Psoas muscle (tissue), 8 donors: Measurements from ENCODE around the gene IRS1. TPM values are rescaled to one million over a fixed set of nuclear protein-coding genes. Genes with fewer than 3 reads are reported as not detected.

Source experiments
- ATAC-seq, 4 donors: fragments of 200-7000 bp; cut with Tn5 transposase; one replicate each; pipeline ENCODE4 v1.9.1; 2020; ENCODE audit warnings: moderate library complexity in 3 of 4, mild to moderate bottlenecking in 2 of 4
- DNase-seq, 2 donors: peaks; one replicate each; pipeline ENCODE4 v3.0.0-alpha.2; 2020
- H3K27ac ChIP-seq: fragments of 200-600 bp; one replicate; pipeline ENCODE4 v1.8.0; 2022
- H3K27me3 ChIP-seq, 3 donors: fragments of 200-600 bp in 1 of 3; one replicate each; pipeline versions ENCODE4 v1.6.1 to v1.8.0; 2013 to 2022; ENCODE audit warnings: low read length in 2 of 3, mild to moderate bottlenecking in 2 of 3, moderate library complexity in 1 of 3; ENCODE audit not compliant: insufficient read depth in 3 of 3
- H3K36me3 ChIP-seq, 2 donors: fragments of 200-600 bp in 1 of 2; one replicate each; pipeline versions ENCODE4 v1.6.1 to v1.8.0; 2013 to 2022; ENCODE audit warnings: low read depth in 1 of 2, mild to moderate bottlenecking in 1 of 2, moderate library complexity in 1 of 2; ENCODE audit not compliant: insufficient read depth in 1 of 2
- H3K4me1 ChIP-seq: fragments of 200-600 bp; one replicate; pipeline ENCODE4 v1.8.0; 2022
- H3K4me3 ChIP-seq: fragments of 200-600 bp; one replicate; pipeline ENCODE4 v1.8.0; 2022; ENCODE audit warnings: mild to moderate bottlenecking
- H3K9me3 ChIP-seq: fragments of 200-600 bp; one replicate; pipeline ENCODE4 v1.8.0; 2022
- WGBS, 3 donors: extraction: QIAGEN DNeasy Blood & Tissue Kit; methylation state at CpG; one replicate each; pipeline versions ENCODE4 v1.1.6 to v1.1.7; 2013; 5-methylcytosine and 5-hydroxymethylcytosine counted together
- intact Hi-C, 2 donors: fragments of 100-400 bp; cut with DNase I; formaldehyde crosslinking; loops; one replicate each; pipeline versions ENCODE4 v1.11.0 to v1.14.2; 2022
- polyA plus RNA-seq, 3 donors: library from polyadenylated mRNA; stranded (reverse); fragments of 200-250 nt; gene quantifications; one replicate each; pipeline ENCODE4 v1.2.3, GENCODE V29; 2013
- total RNA-seq, 4 donors: library from RNA; stranded (reverse); fragmentation: NEBNext Ultra II Directional in 2 of 4; extraction: Animal tissue kit (Norgen Biotek cat#: 25700) in 2 of 4; gene quantifications; one replicate each; pipeline versions ENCODE4 v1.2.1 to v1.2.4, GENCODE V29; 2021 to 2023
- TF ChIP-seq, protein P1 (sequence below): fragments of 200-600 bp; IDR thresholded peaks from one replicate; pipeline ENCODE4 v1.8.0; 2022; ENCODE audit warnings: antibody characterized with exemption
- donor health status: healthy with polysubstance abuse.
- donor health status: DM: no; HTN: no; CAD: no; lungs with moderate emphysema.
- donor health status: Bipolar disorder and iron deficiency.
- donor health status: healthy.
- donor health status: DM: yes; HTN: yes; CAD: no.
- donor health status: DM: no; HTN: no; CAD: no.
- donor health status: DM: no; HTN: no; CAD: no.
- donor health status: DM: yes; HTN: yes; CAD: no.

The IRS1 gene
- total and polyA plus RNA-seq, 7 donors, result 2.5 to 21.0 (median 11.9) TPM

DNA sequence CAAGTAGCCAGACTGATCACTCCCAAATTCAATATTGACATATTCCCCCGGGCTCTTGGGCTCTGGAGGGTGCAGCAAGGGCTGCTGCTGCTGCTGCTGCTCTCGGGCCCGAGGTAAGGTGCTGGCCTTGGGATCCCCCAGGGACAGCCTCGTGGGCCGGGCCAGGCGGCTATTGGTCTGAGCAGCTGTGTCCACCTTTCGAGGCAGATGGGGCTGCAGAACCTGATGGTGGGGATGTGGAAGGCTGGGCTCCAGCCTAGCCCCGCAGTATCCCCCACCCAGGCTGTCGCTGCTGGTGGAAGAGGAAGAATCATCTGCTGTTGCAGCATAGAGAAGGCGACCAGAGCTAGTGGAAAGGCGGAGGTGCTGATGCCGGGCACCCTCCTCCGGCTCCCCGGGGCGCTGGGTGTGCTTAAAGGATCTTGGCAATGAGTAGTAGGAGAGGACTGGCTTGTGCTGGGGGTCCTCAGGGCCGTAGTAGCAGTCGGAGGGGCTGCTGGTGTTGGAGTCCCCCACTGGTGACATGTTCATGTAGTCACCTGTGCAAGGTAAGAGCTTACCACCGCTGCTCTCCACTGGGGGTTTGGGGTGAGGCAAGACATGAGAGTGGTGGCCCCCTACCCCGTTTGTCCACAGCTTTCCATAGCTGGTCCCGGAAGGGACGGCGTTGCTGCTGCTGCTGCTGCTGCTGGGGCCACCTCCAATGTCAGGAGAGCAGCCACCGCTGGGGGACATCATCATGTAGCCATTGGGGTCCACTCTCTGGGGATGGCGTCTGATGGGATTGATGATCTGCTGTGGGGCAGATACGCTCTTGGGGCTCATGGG is 3.4 kb downstream of the IRS1 start:
- 42 to 74% (median 49%) methylated on average over 24 to 25 of the region's 25 CpGs for WGBS, 3 donors
- Histone ChIP-seq H3K4me3 (peak overlapping the region; percentile 89), H3K27me3 (no peaks in the 10 kb centered on the region), H3K36me3 (no peaks in the 10 kb centered on the region), H3K9me3 (no peaks in the 10 kb centered on the region), H3K4me1 (peaks cover 53% of the 10 kb centered on the region), H3K27ac (peak overlapping the region; percentile 99)
- peak; percentile 17 to 57 for DNase-seq
- no peak for ATAC-seq
- TF ChIP-seq, protein P1, sequence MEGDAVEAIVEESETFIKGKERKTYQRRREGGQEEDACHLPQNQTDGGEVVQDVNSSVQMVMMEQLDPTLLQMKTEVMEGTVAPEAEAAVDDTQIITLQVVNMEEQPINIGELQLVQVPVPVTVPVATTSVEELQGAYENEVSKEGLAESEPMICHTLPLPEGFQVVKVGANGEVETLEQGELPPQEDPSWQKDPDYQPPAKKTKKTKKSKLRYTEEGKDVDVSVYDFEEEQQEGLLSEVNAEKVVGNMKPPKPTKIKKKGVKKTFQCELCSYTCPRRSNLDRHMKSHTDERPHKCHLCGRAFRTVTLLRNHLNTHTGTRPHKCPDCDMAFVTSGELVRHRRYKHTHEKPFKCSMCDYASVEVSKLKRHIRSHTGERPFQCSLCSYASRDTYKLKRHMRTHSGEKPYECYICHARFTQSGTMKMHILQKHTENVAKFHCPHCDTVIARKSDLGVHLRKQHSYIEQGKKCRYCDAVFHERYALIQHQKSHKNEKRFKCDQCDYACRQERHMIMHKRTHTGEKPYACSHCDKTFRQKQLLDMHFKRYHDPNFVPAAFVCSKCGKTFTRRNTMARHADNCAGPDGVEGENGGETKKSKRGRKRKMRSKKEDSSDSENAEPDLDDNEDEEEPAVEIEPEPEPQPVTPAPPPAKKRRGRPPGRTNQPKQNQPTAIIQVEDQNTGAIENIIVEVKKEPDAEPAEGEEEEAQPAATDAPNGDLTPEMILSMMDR, result no peak
- intact Hi-C loops, result loop anchor here (2.0 to 10.0 kb wide), 9 partner anchors 54 to 641 kb away; no protein-coding TSS in a partner anchor

DNA sequence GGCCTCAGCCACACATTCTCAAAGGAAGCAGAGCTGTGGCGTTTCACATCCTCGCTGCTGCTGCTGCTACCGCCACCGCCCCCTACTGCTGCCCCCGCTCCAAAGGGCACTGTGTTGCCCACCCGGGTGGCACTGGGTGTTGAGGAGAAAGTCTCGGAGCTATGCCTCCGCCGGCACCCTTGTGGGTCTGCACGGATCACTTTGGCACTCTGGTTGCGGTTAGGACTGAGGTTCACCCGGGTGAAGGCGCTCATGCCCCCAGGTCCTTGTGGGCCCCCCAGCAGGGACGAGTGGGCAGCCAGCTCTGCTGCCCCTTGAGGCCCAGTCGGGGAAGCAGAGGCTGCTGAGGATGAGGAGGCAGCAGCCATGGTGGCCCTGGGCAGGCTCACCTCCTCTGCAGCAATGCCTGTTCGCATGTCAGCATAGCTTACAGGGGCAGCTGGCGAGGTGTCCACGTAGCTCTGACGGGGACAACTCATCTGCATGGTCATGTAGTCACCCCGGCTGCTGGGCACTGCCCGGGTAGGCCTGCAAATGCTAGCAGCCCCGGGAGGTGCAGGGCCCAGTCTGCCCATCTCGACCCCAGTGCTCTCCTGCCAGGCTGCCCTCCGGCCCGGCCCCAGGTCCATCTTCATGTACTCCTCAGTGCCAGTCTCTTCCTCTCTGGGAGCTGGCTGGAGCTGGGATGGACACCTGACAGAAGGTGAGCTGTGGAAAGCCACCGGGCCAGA is 4.2 kb downstream of the IRS1 start:
- peak; percentile 11 to 38 (median 14) for ATAC-seq
- intact Hi-C loops, result loop anchor here (2.0 to 10.0 kb wide), 9 partner anchors 53 to 641 kb away; no protein-coding TSS in a partner anchor

DNA sequence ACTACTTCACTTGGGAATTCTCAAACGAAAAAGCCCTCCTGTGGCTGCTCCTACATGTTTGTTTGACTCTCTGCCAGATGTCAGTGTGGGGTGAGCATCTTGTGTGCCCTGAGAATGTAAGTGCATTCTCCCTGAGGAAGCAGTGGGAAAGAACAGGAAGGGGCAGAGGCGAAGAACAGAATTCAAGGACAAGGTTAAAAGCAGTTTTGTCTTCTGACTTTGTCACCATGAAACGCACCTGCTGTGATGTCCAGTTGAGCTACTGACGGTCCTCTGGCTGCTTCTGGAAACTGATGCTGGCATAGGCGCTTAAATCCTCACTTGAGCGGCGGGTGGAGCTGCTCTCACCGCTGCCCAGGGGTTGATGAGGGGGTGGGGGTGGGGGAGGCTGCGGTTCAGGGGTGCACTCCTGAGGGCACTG is 4.9 kb downstream of the IRS1 start:
- WGBS, 3 donors, result 9 to 15% (median 12%) methylated on average over 7 to 9 of the region's 9 CpGs
- TF ChIP-seq, protein P1, result no peak
- Histone ChIP-seq H3K9me3 (no peaks in the 10 kb centered on the region), H3K27ac (peak overlapping the region; percentile 99), H3K27me3 (no peaks in the 10 kb centered on the region), H3K4me1 (peaks cover 65% of the 10 kb centered on the region), H3K36me3 (no peaks in the 10 kb centered on the region), H3K4me3 (peak overlapping the region; percentile 89)
- ATAC-seq (peak in 2 of 4 donors; percentile 13 to 18), DNase-seq (no peak)
- intact Hi-C loops, result loop anchor here (5.0 to 10.0 kb wide), 9 partner anchors 42 to 640 kb away; no protein-coding TSS in a partner anchor

More for the DNA sequence above, 4.2 kb downstream of the IRS1 start:
- H3K4me3 ChIP-seq, result peak overlapping the region; percentile 89
- no peaks in the 10 kb centered on the region for H3K27me3 ChIP-seq
- H3K27ac ChIP-seq, result peak overlapping the region; percentile 99
- TF ChIP-seq, protein P1, result peak; percentile 34
- 27 to 42% (median 31%) methylated on average over 25 to 26 of the region's 26 CpGs for WGBS, 3 donors
- peak; percentile 40 to 76 for DNase-seq
- H3K9me3 ChIP-seq, result no peaks in the 10 kb centered on the region
- H3K4me1 ChIP-seq, result peaks cover 58% of the 10 kb centered on the region
- no peaks in the 10 kb centered on the region for H3K36me3 ChIP-seq

DNA sequence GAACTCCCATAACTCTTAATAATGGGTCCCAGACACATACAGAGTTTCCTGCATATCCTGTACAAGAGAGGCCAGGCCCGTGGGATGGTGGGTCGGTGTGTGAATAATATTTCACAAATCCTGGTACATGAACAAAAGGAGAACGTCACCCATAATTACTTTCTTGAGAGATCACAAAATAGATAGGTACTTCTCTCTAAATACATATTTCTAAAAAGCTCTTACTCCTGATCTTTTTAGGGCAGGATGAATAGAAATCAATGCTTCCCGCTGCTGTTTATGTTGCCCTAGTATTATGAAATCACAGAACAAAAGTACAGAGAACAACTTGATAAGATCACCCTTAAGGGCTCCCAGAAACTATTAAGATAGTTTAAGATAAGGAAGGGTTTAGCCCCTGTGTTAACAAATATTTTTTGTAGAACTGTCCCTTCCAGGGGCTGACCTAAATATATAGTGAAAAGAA is 5.4 kb downstream of the IRS1 start:
- peaks cover 71% of the 10 kb centered on the region for H3K4me1 ChIP-seq
- peak overlapping the region; percentile 89 for H3K4me3 ChIP-seq
- peak overlapping the region; percentile 99 for H3K27ac ChIP-seq
- intact Hi-C loops, result loop anchor here in 1 of 2 donors (5.0 to 10.0 kb wide), 4 partner anchors 42 to 639 kb away; no protein-coding TSS in a partner anchor
- TF ChIP-seq, protein P1, result no peak
- no peaks in the 10 kb centered on the region for H3K36me3 ChIP-seq
- H3K27me3 ChIP-seq, result no peaks in the 10 kb centered on the region
- DNase-seq (no peak), ATAC-seq (no peak)
- H3K9me3 ChIP-seq, result no peaks in the 10 kb centered on the region
- 7 to 13% (median 13%) methylated on average over 4 of the region's 4 CpGs for WGBS, 3 donors
